Measurements from ENCODE around the gene PMFBP1. TPM values are rescaled to one million over a fixed set of nuclear protein-coding genes. Genes with fewer than 3 reads are reported as not detected.

The PMFBP1 gene
- total RNA-seq, 2 experiments from 2014 or later, result 1.1 to 1.2 TPM

- H3K27ac Mint-ChIP-seq, result no peak overlapping the region
- peaks cover 58% of the 10 kb centered on the region for H3K36me3 Mint-ChIP-seq (ENCODE audit: low read depth)
- ATAC-seq (no peak), DNase-seq (no peak)
- H3K27me3 Mint-ChIP-seq, result no peaks in the 10 kb centered on the region
- H3K4me1 Mint-ChIP-seq (ENCODE audit: low read depth), result no peaks in the 10 kb centered on the region
- TF ChIP-seq, protein P1, sequence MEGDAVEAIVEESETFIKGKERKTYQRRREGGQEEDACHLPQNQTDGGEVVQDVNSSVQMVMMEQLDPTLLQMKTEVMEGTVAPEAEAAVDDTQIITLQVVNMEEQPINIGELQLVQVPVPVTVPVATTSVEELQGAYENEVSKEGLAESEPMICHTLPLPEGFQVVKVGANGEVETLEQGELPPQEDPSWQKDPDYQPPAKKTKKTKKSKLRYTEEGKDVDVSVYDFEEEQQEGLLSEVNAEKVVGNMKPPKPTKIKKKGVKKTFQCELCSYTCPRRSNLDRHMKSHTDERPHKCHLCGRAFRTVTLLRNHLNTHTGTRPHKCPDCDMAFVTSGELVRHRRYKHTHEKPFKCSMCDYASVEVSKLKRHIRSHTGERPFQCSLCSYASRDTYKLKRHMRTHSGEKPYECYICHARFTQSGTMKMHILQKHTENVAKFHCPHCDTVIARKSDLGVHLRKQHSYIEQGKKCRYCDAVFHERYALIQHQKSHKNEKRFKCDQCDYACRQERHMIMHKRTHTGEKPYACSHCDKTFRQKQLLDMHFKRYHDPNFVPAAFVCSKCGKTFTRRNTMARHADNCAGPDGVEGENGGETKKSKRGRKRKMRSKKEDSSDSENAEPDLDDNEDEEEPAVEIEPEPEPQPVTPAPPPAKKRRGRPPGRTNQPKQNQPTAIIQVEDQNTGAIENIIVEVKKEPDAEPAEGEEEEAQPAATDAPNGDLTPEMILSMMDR (IDR thresholded peaks at IDR 0.05), result no peak
- ChIA-PET POLR2A (no interaction called here), CTCF (interaction anchor here (0.7 to 1.0 kb wide), 2 partner anchors 17 to 18 kb away, joined by 3 to 4 read pairs; no protein-coding TSS in a partner anchor)
- H3K4me3 Mint-ChIP-seq, result no peak overlapping the region
- intact Hi-C loops (cut with micrococcal nuclease), result no loop called here
- H3K9me3 Mint-ChIP-seq, result no peaks in the 10 kb centered on the region
Measured at GRCh38 chr16:72107371-72107770, 64.6 kb downstream of the PMFBP1 start.

- no peak for DNase-seq
- H3K4me1 Mint-ChIP-seq (ENCODE audit: low read depth), result no peaks in the 10 kb centered on the region
- intact Hi-C loops (cut with micrococcal nuclease), result no loop called here
- ATAC-seq, result no peak
- H3K36me3 Mint-ChIP-seq (ENCODE audit: low read depth), result peaks cover 61% of the 10 kb centered on the region
- TF ChIP-seq, protein P1 (IDR thresholded peaks at IDR 0.05), result no peak
- H3K27ac Mint-ChIP-seq, result no peak overlapping the region
- no peaks in the 10 kb centered on the region for H3K9me3 Mint-ChIP-seq
- ChIA-PET POLR2A (no interaction called here), CTCF (no interaction called here)
- H3K4me3 Mint-ChIP-seq, result no peak overlapping the region
- H3K27me3 Mint-ChIP-seq, result no peaks in the 10 kb centered on the region
Measured at GRCh38 chr16:72105978-72106377, 66.0 kb downstream of the PMFBP1 start.

GRCh38 chr16:72104905-72105304 is 67.0 kb downstream of the PMFBP1 start:
- Mint-ChIP-seq H3K27ac (no peak overlapping the region), H3K27me3 (no peaks in the 10 kb centered on the region), H3K36me3 (ENCODE audit: low read depth) (peaks cover 61% of the 10 kb centered on the region), H3K4me1 (ENCODE audit: low read depth) (no peaks in the 10 kb centered on the region), H3K9me3 (no peaks in the 10 kb centered on the region), H3K4me3 (no peak overlapping the region)
- intact Hi-C loops (cut with micrococcal nuclease), result loop anchor here (5.0 kb wide), 1 partner anchor 38 kb away; no protein-coding TSS in a partner anchor
- DNase-seq (no peak), ATAC-seq (no peak)
- ChIA-PET CTCF (interaction anchor here (0.7 kb wide), 1 partner anchor 13 kb away, joined by 3 read pairs; no protein-coding TSS in a partner anchor), POLR2A (interaction anchor here (1.7 kb wide), 1 partner anchor 10 kb away, joined by 6 read pairs; no protein-coding TSS in a partner anchor)
- TF ChIP-seq, protein P1 (IDR thresholded peaks at IDR 0.05), result no peak

GRCh38 chr16:72101195-72101594 is 70.8 kb downstream of the PMFBP1 start:
- H3K4me1 Mint-ChIP-seq (ENCODE audit: low read depth), result peaks cover 6% of the 10 kb centered on the region
- H3K4me3 Mint-ChIP-seq, result no peak overlapping the region
- no peaks in the 10 kb centered on the region for H3K9me3 Mint-ChIP-seq
- peaks cover 67% of the 10 kb centered on the region for H3K36me3 Mint-ChIP-seq (ENCODE audit: low read depth)
- POLR2A ChIA-PET, result interaction anchor here (1.8 kb wide), 1 partner anchor 8 kb away, joined by 5 read pairs; no protein-coding TSS in a partner anchor
- no peaks in the 10 kb centered on the region for H3K27me3 Mint-ChIP-seq
- no peak for DNase-seq
- no peak overlapping the region for H3K27ac Mint-ChIP-seq
- no peak for ATAC-seq
- CTCF ChIA-PET, result no interaction called here
- TF ChIP-seq, protein P1 (IDR thresholded peaks at IDR 0.05), result no peak
- intact Hi-C loops (cut with micrococcal nuclease), result loop anchor here (5.0 kb wide), 1 partner anchor 34 kb away; no protein-coding TSS in a partner anchor

DNA sequence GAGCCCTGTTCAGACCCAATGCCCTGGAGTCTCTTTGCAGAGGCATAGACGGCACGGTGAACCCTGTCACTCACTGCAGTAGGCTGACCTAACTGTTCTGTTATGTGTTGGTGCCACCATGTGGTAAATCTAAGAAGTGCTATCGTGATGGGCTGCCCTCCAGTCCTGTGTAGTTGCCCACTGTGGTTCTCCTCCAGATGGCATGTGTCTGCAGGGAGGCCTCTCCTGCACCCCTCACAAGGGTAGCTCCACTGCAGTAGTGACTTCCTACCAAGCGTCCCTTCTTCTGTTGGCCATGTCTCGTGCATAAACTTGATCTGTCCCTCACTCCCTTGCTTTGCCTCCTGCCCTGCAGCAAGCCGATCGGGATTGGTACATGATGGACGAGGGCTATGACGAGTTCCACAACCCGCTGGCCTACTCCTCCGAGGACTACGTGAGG is 72.6 kb downstream of the PMFBP1 start:
- Mint-ChIP-seq H3K9me3 (no peaks in the 10 kb centered on the region), H3K36me3 (ENCODE audit: low read depth) (peaks cover 58% of the 10 kb centered on the region), H3K4me1 (ENCODE audit: low read depth) (peaks cover 21% of the 10 kb centered on the region), H3K4me3 (no peak overlapping the region), H3K27ac (no peak overlapping the region), H3K27me3 (no peaks in the 10 kb centered on the region)
- ATAC-seq, result peak; percentile 97
- intact Hi-C loops (cut with micrococcal nuclease), result no loop called here
- peak; percentile 72 for DNase-seq
- POLR2A ChIA-PET, result interaction anchor here (1.6 kb wide), 1 partner anchor 10 kb away, joined by 6 read pairs; no protein-coding TSS in a partner anchor
- TF ChIP-seq, protein P1 (IDR thresholded peaks at IDR 0.05), result peak; percentile 60
- CTCF ChIA-PET, result interaction anchor here (0.8 to 2.6 kb wide), 7 partner anchors 9 to 138 kb away, joined by 3 to 10 read pairs (median 3); no protein-coding TSS in a partner anchor

Data from activated CD8-positive, alpha-beta T cell treated with anti-CD3 and anti-CD28 coated beads for 36 hours (primary cell).